ENCODE measurements around the gene USP49.

The USP49 gene

GRCh38 chr6:41934278-41935192 is 39.4 kb upstream of the USP49 start:
- no peak for TF ChIP-seq CTCF (IDR thresholded peaks at IDR 0.05)

- no peak for TF ChIP-seq CTCF (IDR thresholded peaks at IDR 0.05)
These were observed 37.2 kb upstream of the USP49 start for GRCh38 chr6:41932378-41932777.

GRCh38 chr6:41931792-41932191 is 36.6 kb upstream of the USP49 start:
- no peak for TF ChIP-seq CTCF (IDR thresholded peaks at IDR 0.05)

- no peak for TF ChIP-seq CTCF (IDR thresholded peaks at IDR 0.05)
These were observed 34.7 kb upstream of the USP49 start for GRCh38 chr6:41929924-41930323.

- TF ChIP-seq CTCF (IDR thresholded peaks at IDR 0.05) = no peak
These were observed 32.1 kb upstream of the USP49 start for GRCh38 chr6:41927253-41927652.

GRCh38 chr6:41922154-41922553 is 27.0 kb upstream of the USP49 start:
- no peak for TF ChIP-seq CTCF (IDR thresholded peaks at IDR 0.05)

- TF ChIP-seq CTCF (IDR thresholded peaks at IDR 0.05) = no peak
These were observed 26.5 kb upstream of the USP49 start for GRCh38 chr6:41921712-41921998.
